HG02981 (cell line): ENCODE data around the gene EVI5.

Experiments
- ATAC-seq: cut with Tn5 transposase; IDR thresholded peaks from one replicate; pipeline ENCODE4 v1.9.1; 2021; ENCODE audit warnings: mild to moderate bottlenecking, moderate library complexity; ENCODE audit not compliant: unreplicated experiment

The EVI5 gene

DNA sequence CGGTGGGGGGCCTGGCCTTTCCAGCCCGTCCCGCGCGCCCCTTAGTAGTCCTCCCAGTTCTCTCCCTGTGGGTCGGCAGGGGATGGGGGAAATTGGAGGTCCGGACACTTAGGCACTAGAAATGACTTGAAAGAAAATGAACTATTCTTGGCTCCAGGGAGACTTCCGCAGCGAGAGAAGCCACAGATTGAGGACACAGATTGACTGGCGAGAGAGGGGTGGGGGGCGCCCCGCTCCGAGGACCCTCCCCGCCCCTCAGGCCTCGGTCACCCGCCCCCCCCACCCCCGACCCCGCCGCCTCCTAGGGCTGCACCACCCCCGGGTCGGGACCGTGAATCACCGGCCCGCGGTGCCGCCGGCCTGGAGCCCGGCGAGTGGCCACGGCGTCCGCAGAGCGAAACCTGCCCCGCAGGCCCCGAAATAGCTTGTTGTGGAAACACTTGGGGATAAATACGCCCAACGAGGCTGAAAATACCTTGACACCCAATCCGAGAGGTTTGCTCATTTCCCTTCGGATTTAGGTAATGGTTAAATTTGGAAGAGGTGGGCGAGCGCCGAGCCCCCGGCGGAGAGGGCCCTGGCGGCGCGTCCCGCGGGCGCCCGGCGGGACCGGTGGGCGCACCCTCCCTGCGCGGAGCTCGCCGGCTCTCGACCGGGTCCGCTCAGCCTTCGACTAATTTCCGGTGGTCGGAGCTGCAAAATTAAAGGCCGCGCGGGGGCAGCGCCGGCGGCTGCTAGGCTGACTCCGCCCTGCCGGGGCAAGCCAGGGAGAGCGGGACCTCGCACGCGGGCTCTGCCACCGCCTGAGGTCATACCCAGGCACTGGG is 298.4 kb downstream of the EVI5 start, which contains the start of gene GFI1:
Gene GFI1, minus strand, starts transcription at position 675 of the 827 bp plus-strand sequence. CDS start 3,438 bp downstream, outside the sequence.
- ATAC-seq, result peak; percentile 20

- ATAC-seq, result peak; percentile 51
Observed at GRCh38 chr1:92485381-92486250, 299.3 kb downstream of the EVI5 start.

DNA sequence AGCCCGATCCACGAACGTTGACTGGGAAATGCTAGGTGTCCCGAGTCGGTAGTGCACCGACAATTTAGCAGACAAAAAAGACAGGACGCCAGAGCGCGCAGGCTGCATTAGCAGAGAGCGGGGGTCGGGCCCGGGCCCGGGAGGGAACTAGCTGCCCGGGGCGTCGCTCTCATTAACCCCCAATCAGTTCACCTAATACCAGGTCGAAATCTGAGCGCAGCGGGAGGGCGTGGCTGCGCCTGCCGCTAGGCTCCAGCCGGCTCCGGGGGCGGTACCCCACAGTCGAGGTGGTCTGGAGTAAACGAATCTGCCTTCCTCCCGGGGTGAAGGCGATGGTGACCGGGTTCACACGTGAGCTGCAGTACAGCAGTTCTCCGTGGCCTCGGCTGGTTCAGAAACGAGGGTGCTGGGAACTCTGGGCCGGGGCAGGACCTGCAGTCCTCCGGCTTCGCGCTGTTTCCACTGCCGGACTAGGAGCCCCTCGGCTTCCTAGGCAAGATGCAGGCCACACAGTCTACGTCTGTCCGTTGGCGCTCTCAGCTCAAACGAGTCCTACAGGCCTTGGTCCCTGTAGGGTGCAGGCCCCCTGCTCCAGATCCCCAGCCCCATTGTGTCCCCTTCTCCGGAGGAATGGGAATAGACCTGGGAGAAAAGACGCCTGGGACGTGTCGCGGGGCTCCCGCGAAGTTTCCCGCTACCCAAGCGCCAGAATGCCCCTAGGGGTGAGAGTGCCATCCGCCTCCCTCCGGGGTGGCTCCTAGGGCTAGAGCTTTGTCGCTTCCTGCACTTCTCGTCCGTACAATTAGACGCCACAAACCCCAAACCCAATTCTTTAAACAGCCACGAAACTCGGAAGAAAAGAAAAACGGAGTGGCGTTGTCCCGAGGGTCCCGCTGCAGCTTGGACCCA is 300.2 kb downstream of the EVI5 start:
- peak; percentile 23 for ATAC-seq

DNA sequence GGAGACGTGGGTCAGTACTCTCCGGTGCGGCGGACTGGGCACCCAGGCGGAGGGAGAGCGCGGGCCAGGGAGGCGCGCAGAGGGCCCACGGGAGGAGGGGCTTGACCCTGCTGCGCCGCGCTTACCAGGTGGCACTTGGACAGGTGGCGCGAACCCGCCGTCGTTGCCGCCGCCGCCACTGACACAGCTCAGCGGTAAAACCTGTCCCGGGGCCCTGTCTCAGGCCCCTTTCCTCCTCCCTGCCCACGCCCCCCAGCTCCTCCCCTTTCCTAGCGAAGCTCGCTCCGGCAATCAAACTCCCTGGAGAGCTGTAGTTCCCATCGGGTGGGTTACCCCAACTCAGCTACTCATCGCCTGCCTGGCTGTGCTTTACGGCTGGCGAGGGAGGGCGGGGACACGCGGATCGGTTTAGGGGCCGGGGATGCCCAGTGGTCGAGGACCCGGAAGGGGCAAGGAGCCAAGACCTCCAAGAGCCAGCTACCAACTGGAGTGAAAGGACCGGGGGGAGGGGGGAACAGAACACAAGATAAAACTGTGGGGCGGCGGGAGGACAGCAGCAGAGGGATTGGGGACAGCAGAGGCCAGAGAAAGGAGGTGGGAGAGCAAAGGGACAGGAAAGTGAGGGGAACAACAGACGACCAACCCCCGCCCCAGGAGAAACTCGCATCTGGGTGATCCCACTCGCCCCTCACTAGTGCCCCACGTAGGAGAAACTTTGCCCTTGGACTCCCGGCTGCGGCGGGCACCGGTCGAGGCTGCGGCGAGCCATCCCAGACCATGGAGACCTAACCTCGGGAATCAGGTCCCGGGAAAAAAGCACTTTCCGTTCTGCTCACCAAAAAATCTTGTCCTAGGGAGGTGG is 301.1 kb downstream of the EVI5 start:
- ATAC-seq, result no peak

DNA sequence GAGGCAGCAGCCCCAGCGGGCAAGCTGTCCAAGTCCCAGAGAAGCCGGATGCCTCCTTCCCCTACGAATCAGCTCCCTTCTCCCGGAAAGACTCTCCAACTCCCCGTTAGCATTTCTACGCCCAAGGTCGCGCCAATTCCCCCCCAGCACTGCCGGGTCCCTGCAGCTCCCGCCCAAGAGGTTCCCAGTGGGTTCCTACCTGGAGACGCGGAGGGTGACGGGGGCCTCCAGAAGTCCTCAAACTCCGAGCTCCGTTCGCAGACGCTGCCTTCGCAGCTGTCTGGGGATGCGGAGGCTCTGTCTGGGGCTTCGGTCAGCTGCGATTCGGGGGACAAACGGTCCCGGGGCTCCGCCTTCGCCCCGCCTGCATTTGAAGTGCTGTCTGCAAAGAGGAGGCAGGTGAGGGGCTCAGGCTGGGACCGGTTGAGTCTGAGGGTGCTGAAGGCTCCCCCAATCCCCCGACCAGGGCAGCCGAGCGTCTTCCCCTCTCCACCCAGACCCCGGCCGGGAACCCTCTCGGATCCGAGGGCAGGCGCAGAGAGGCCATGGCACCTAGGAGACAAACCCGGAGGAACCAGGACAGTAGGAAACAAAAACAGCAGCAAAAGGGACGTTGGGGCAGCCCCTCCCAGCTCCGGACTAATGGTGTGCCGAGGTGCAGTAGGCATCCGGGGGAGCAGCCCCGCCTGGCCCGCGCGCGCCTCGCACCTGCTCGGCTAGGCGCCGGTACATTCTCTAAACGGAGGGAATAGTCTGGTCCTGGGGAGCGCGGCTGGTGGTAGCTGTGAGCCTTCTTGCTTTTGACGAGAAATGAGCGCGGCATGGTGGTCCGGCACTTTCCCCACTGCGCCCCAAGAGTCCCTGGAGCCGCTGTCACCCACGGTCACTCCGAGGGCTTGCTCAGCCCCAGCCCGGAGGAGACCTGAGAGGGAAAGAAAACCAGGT is 302.0 kb downstream of the EVI5 start:
- ATAC-seq, result no peak

DNA sequence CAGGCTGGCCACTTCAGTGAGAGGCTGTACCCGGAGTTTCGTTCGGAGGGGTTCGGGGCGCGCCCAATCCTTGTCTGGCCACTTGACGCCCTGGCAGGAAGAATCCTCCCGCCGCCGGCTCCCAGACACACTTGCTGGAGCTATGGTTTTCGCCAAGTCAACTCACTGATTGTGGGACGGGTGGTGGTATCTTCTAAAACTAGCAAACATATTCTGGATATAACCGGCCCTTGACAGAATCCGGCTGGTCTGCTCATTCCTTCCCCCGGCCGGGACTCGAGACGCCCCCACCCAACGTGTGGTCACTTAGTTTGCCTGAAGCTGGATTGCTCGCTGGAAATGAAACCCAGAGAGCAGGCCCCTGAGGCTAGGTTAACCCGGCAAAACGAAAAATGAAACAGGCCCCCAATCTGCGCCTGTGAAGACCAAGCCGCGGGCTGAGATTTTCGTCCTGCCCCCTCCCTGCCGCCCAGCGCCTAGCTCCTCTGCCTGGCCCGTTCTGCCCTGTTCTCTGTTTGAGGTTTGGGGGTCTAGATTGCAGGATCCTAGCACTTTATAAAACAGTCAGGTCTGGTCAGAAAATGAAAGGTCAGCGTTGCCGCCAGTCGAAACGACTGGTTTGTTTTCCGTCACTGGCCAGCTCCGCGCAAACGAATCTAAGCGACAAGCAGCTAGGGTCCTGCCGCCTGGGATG is 302.8 kb downstream of the EVI5 start:
- ATAC-seq, result no peak

GRCh38 chr1:92481599-92481925 is 303.3 kb downstream of the EVI5 start:
- ATAC-seq, result no peak

DNA sequence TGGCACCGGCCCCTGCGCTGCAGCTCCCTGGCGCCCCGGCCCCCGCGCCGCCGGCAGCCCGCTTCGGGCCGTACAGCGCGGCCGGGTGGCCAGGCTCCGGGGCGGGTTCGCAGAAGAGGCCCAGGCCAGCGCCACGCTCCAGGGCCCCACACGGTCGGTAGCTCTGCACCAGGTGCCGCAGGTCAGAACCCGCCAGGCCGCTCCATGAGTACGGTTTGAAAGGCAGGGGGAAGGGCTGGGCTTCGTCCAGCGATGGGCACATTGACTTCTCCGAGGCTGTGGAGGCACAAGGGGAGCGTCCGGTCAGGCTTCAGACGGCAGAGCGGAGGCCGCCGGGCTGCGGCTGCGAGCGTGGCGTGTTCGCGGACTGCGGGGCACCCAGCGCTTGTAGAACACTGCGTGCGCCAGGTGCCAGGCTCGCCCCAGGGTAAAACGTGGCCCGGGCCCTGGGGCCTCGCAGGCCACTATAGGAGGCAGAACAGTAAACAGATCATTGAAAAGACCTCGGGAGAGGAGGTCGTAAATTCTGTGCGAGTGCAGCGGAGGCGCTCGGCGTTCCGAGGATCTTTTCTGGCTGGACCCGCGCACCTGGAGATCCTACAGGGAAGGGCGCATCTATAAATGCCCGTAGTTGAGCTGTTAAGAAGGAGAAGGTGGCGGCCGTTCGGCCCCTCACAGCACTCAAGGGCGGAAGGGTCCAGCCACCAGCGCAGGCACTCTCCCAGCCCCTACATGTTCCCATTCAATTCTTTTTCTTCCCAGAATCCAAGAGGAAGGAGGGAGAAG is 303.9 kb downstream of the EVI5 start:
- no peak for ATAC-seq

GRCh38 chr1:92480200-92480812 is 304.6 kb downstream of the EVI5 start:
- ATAC-seq, result no peak

GRCh38 chr1:92479587-92479986 is 305.3 kb downstream of the EVI5 start:
- no peak for ATAC-seq

GRCh38 chr1:92478393-92478792 is 306.5 kb downstream of the EVI5 start:
- ATAC-seq, result no peak

GRCh38 chr1:92476071-92476631 is 308.8 kb downstream of the EVI5 start:
- ATAC-seq, result peak; percentile 47

GRCh38 chr1:92475029-92475428 is 309.9 kb downstream of the EVI5 start:
- no peak for ATAC-seq

DNA sequence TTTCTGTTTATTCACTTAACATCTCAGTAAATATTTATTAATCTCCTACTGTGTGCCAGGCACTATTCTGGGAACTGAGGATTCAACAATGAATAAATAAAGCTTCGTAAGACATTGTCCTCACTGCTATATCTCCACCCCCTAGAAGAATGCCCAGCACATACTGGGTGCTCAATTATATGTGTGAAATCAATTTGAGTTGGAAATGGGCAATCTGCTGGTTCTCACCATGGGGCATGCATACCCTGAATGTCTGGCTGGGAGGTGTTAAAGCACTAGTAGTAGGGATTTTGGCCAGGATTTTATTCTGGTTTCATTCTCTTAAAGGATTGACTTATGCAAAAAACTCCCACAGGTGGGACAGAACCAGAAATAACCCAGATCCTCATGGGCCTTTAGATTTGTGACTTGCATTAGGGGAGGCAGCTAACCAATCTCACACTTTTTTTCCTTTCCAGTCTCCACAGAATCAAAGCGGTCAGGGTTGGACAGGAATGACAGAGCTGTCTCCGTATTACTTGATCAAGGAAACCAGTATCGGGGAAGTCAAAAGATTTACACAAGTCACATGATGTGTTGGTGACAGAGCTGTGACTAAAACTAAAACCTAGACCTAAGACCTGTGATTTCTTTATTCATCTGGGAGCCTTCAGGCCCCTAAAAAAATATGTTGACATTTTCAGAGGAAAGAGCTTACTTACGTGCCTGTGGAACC is 311.0 kb downstream of the EVI5 start:
- ATAC-seq, result peak; percentile 72

GRCh38 chr1:92470216-92470615 is 314.7 kb downstream of the EVI5 start:
- ATAC-seq, result no peak

DNA sequence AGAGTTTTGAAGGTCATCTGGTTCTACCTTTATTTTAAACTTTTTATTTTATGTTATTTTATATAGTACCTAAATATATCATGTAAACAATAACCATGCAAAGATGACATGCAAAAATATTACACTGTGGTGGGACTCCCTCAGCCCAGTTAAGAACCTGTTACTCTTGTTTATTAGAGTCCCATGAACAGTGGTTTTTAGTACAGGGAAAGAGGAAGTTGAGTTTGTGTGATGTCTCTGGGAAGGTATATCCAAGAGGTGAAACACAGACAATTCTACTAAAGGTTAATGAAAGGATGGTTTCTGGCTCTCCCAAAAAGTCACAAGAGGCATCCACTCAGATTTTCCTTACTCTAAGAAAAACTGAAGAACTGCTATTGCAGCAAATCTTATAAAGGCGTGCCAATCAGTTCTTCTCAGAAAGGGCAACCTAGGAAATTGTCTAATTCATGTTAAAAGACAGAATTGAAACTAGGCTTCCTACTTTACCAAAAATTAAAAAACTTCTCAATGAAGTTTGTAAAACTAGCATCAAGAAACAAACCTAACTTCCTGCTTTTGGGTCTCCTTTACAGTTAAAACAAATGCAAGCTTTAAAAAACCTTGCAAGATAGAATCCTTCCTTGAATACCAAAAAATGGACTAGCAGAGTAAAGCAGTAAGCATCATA is 318.1 kb downstream of the EVI5 start:
- no peak for ATAC-seq
